HEK293 (cell line): ENCODE results near the gene MARCKSL1.
A peak's percentile ranks its signal among the peaks of the same experiment; 100 is the strongest.

Source experiments
- BCL11B ChIP-seq: fragments of 450-650 bp; formaldehyde crosslinking; IDR thresholded peaks from 2 replicates; pipeline ENCODE4 v1.5.1; 2016; ENCODE audit warnings: low read depth, missing biosample characterization, missing genetic modification characterization
- GLI4 ChIP-seq: fragments of 450-650 bp; formaldehyde crosslinking; IDR thresholded peaks from 2 replicates; pipeline ENCODE4 v1.5.1; 2016; ENCODE audit warnings: missing biosample characterization, missing genetic modification characterization
- HOXD13 ChIP-seq: sonication (generic); formaldehyde crosslinking; IDR thresholded peaks from 2 replicates; pipeline ENCODE4 v1.8.0; 2022; ENCODE audit warnings: missing genetic modification reagents, borderline replicate concordance
- KLF1 ChIP-seq: fragments of 450-650 bp; formaldehyde crosslinking; IDR thresholded peaks from 2 replicates; pipeline ENCODE4 v1.5.1; 2016; ENCODE audit warnings: missing biosample characterization, missing genetic modification characterization
- MZF1 ChIP-seq: fragments of 450-650 bp; formaldehyde crosslinking; IDR thresholded peaks from 2 replicates; pipeline ENCODE4 v1.5.1; 2017; ENCODE audit warnings: missing biosample characterization, missing genetic modification characterization, borderline replicate concordance
- PBX3 ChIP-seq: sonication (generic); formaldehyde crosslinking; IDR thresholded peaks from 2 replicates; pipeline ENCODE4 v1.8.1; 2022; ENCODE audit warnings: mild to moderate bottlenecking, moderate library complexity, missing genetic modification reagents
- REST ChIP-seq: fragments of 450-650 bp; formaldehyde crosslinking; IDR thresholded peaks from 2 replicates; pipeline ENCODE4 v1.5.1; 2016; ENCODE audit warnings: missing biosample characterization, missing genetic modification characterization
- TSHZ1 ChIP-seq: fragments of 450-650 bp; formaldehyde crosslinking; IDR thresholded peaks from 2 replicates; pipeline ENCODE4 v1.5.1; 2016; ENCODE audit warnings: missing biosample characterization, missing genetic modification characterization, borderline replicate concordance
- YY1 ChIP-seq: fragments of 450-650 bp; formaldehyde crosslinking; IDR thresholded peaks from 2 replicates; pipeline ENCODE4 v1.5.1; 2018; ENCODE audit warnings: missing biosample characterization, missing genetic modification characterization
- ZBTB10 ChIP-seq: fragments of 450-650 bp; formaldehyde crosslinking; IDR thresholded peaks from 2 replicates; pipeline ENCODE4 v1.5.1; 2016; ENCODE audit warnings: missing biosample characterization, missing genetic modification characterization
- ZBTB21 ChIP-seq: fragments of 450-650 bp; formaldehyde crosslinking; IDR thresholded peaks from 2 replicates; pipeline ENCODE4 v1.5.1; 2017; ENCODE audit warnings: missing biosample characterization, missing genetic modification characterization
- ZIC2 ChIP-seq: fragments of 450-650 bp; formaldehyde crosslinking; IDR thresholded peaks from 2 replicates; pipeline ENCODE4 v1.5.1; 2016; ENCODE audit warnings: missing biosample characterization, missing genetic modification characterization
- ZNF112 ChIP-seq: fragments of 450-650 bp; formaldehyde crosslinking; IDR thresholded peaks from 2 replicates; pipeline ENCODE4 v1.5.0; 2017; ENCODE audit warnings: missing biosample characterization, missing genetic modification characterization
- ZNF138 ChIP-seq: fragments of 450-650 bp; formaldehyde crosslinking; IDR thresholded peaks from 2 replicates; pipeline ENCODE4 v1.5.1; 2016; ENCODE audit warnings: missing biosample characterization, missing genetic modification characterization, borderline replicate concordance
- ZNF175 ChIP-seq: fragments of 450-650 bp; formaldehyde crosslinking; IDR thresholded peaks from 2 replicates; pipeline ENCODE4 v1.5.1; 2016; ENCODE audit warnings: missing biosample characterization, missing genetic modification characterization
- ZNF214 ChIP-seq: fragments of 450-650 bp; formaldehyde crosslinking; IDR thresholded peaks from 2 replicates; pipeline ENCODE4 v1.5.1; 2017; ENCODE audit warnings: missing biosample characterization, mild to moderate bottlenecking, missing genetic modification characterization, borderline replicate concordance
- ZNF239 ChIP-seq: fragments of 450-650 bp; formaldehyde crosslinking; IDR thresholded peaks from 2 replicates; pipeline ENCODE4 v1.5.1; 2016; ENCODE audit warnings: missing biosample characterization, missing genetic modification characterization
- ZNF335 ChIP-seq: fragments of 450-650 bp; formaldehyde crosslinking; conservative IDR thresholded peaks from 2 replicates; pipeline ENCODE4 v1.5.1; 2016; ENCODE audit warnings: missing biosample characterization, missing genetic modification characterization
- ZNF366 ChIP-seq: fragments of 450-650 bp; formaldehyde crosslinking; conservative IDR thresholded peaks from 2 replicates; pipeline ENCODE4 v1.5.1; 2016; ENCODE audit warnings: missing biosample characterization, missing genetic modification characterization
- ZNF37A ChIP-seq: fragments of 450-650 bp; IDR thresholded peaks from 2 replicates; pipeline ENCODE4 v1.5.1; 2018; ENCODE audit warnings: missing biosample characterization, missing genetic modification characterization
- ZNF404 ChIP-seq: fragments of 450-650 bp; formaldehyde crosslinking; IDR thresholded peaks from 2 replicates; pipeline ENCODE4 v1.5.1; 2017; ENCODE audit warnings: missing biosample characterization, missing genetic modification characterization
- ZNF416 ChIP-seq: fragments of 450-650 bp; formaldehyde crosslinking; IDR thresholded peaks from 2 replicates; pipeline ENCODE4 v1.5.1; 2016; ENCODE audit warnings: missing biosample characterization, missing genetic modification characterization
- ZNF521 ChIP-seq: fragments of 450-650 bp; formaldehyde crosslinking; IDR thresholded peaks from 2 replicates; pipeline ENCODE4 v1.5.1; 2017; ENCODE audit warnings: missing biosample characterization, mild to moderate bottlenecking, missing genetic modification characterization
- ZNF558 ChIP-seq: fragments of 450-650 bp; formaldehyde crosslinking; IDR thresholded peaks from 2 replicates; pipeline ENCODE4 v1.5.1; 2016; ENCODE audit warnings: missing biosample characterization, missing genetic modification characterization
- ZNF670 ChIP-seq: fragments of 450-650 bp; formaldehyde crosslinking; IDR thresholded peaks from 2 replicates; pipeline ENCODE4 v1.5.1; 2016; ENCODE audit warnings: missing biosample characterization, missing genetic modification characterization, low read depth
- ZNF76 ChIP-seq: fragments of 450-650 bp; formaldehyde crosslinking; IDR thresholded peaks from 2 replicates; pipeline ENCODE4; 2016; ENCODE audit warnings: low read depth, missing biosample characterization, missing genetic modification characterization, borderline replicate concordance
- ZSCAN30 ChIP-seq: fragments of 450-650 bp; IDR thresholded peaks from 2 replicates; pipeline ENCODE4 v1.5.1; 2018; ENCODE audit warnings: missing biosample characterization, mild to moderate bottlenecking, missing genetic modification characterization, moderate library complexity

The MARCKSL1 gene

GRCh38 chr1:32291708-32292538, 44.1 kb downstream of the MARCKSL1 start, which contains the start of gene HDAC1 (continued):
- TF ChIP-seq TSHZ1 (tag by site-specific recombination) = peak; percentile 54; the same call in 1 of the 2 replicates
- TF ChIP-seq ZNF335 = peak; percentile 77
- TF ChIP-seq ZNF138 (tag by site-specific recombination) = no peak
- TF ChIP-seq ZNF521 (tag by site-specific recombination) = no peak
- peak; percentile 63 for TF ChIP-seq KLF1 (tag by site-specific recombination)
- TF ChIP-seq ZNF670 (tag by site-specific recombination) = no peak
- no peak for TF ChIP-seq ZNF175 (tag by site-specific recombination)
- TF ChIP-seq PBX3 = no peak
- peak; percentile 47; the same call in 1 of the 2 replicates for TF ChIP-seq ZNF366 (tag by site-specific recombination)
- TF ChIP-seq REST (tag by site-specific recombination) = no peak
- TF ChIP-seq ZNF239 (tag by site-specific recombination) = peak; percentile 76; the same call in 1 of the 2 replicates
- TF ChIP-seq ZNF76 (tag by site-specific recombination) = peak; percentile 82
- TF ChIP-seq ZBTB10 (tag by site-specific recombination) = peak; percentile 80
- peak; percentile 36; the same call in 1 of the 2 replicates for TF ChIP-seq ZBTB21 (tag by site-specific recombination)
- peak; percentile 59; the same call in 1 of the 2 replicates for TF ChIP-seq ZSCAN30
- peak; percentile 53; the same call in 1 of the 2 replicates for TF ChIP-seq BCL11B (tag by site-specific recombination)
- peak; percentile 100 for TF ChIP-seq GLI4 (tag by site-specific recombination)
- TF ChIP-seq HOXD13 (CRISPR knock-in tag) = no peak
- no peak for TF ChIP-seq ZNF404 (tag by site-specific recombination)
- peak; percentile 71; the same call in 1 of the 2 replicates for TF ChIP-seq ZNF416
- TF ChIP-seq MZF1 (tag by site-specific recombination) = peak; percentile 92; the same call in 1 of the 2 replicates
- TF ChIP-seq ZNF112 (tag by site-specific recombination) = no peak
- no peak for TF ChIP-seq ZNF214
- TF ChIP-seq YY1 = peak; percentile 91; the same call in 1 of the 2 replicates
- TF ChIP-seq ZNF558 (tag by site-specific recombination) = 0 out of 2 replicates have a peak, but pooled peaks have one; percentile 16
- TF ChIP-seq ZNF37A (tag by site-specific recombination) = no peak
- TF ChIP-seq ZIC2 (tag by site-specific recombination) = peak; percentile 83
